GM18498 (cell line): ENCODE measurements around the gene C11orf91.
"Not testable (repeated sequence)": the region's sequence is repeated elsewhere in the genome, so short reads cannot be mapped to it uniquely, and the experiment has no call there.

Experiments used
- ATAC-seq: cut with Tn5 transposase; IDR thresholded peaks from one replicate; pipeline ENCODE4 v1.9.1; 2021; ENCODE audit warnings: mild to moderate bottlenecking, moderate library complexity; ENCODE audit not compliant: unreplicated experiment

C11orf91 gene

GRCh38 chr11:33700502-33701271, at the start of gene C11orf91:
TSS of gene C11orf91 (minus strand) at chr11:33700826. CDS start at chr11:33700740, 86 bp downstream.
- peak; percentile 93 for ATAC-seq

- no peak for ATAC-seq
Measured at GRCh38 chr11:33747979-33748378, 47.4 kb upstream of the C11orf91 start.

GRCh38 chr11:33743291-33743690, 42.7 kb upstream of the C11orf91 start:
- no peak for ATAC-seq

- peak; percentile 63 for ATAC-seq
Measured at GRCh38 chr11:33742249-33742851, 41.7 kb upstream of the C11orf91 start.

- ATAC-seq = no peak
Measured at GRCh38 chr11:33741806-33742205, 41.2 kb upstream of the C11orf91 start.

- ATAC-seq = no peak
Measured at GRCh38 chr11:33737362-33737821, 36.8 kb upstream of the C11orf91 start.

GRCh38 chr11:33736148-33736812, 35.7 kb upstream of the C11orf91 start, which contains the start of gene CD59:
TSS of gene CD59 (minus strand) at chr11:33736423. CDS start at chr11:33722445, 13,978 bp downstream.
- peak; percentile 66 for ATAC-seq

- ATAC-seq = peak; percentile 61
Measured at GRCh38 chr11:33735271-33736147, 34.9 kb upstream of the C11orf91 start.

GRCh38 chr11:33734441-33735270, 34.0 kb upstream of the C11orf91 start:
- ATAC-seq = no peak

- ATAC-seq = no peak
Measured at GRCh38 chr11:33733980-33734379, 33.4 kb upstream of the C11orf91 start.

GRCh38 chr11:33731723-33732531, 31.3 kb upstream of the C11orf91 start:
- no peak for ATAC-seq

- no peak for ATAC-seq
Measured at GRCh38 chr11:33730716-33731115, 30.1 kb upstream of the C11orf91 start.

GRCh38 chr11:33729072-33729664, 28.5 kb upstream of the C11orf91 start:
- ATAC-seq = not testable (repeated sequence)

GRCh38 chr11:33727539-33727938, 26.9 kb upstream of the C11orf91 start:
- ATAC-seq = not testable (repeated sequence)

- no peak for ATAC-seq
Measured at GRCh38 chr11:33725496-33725895, 24.9 kb upstream of the C11orf91 start.

GRCh38 chr11:33724644-33725035, 24.0 kb upstream of the C11orf91 start:
- no peak for ATAC-seq

- peak; percentile 17 for ATAC-seq
Measured at GRCh38 chr11:33723238-33723881, 22.7 kb upstream of the C11orf91 start.
